SH-SY5Y (cell line): ENCODE results near the gene JAKMIP2.

Experiments
- GATA2 ChIP-seq: IDR thresholded peaks from 2 replicates; pipeline ENCODE4 v1.6.1; 2011; ENCODE audit warnings: mild to moderate bottlenecking, low read depth, low read length
- GATA3 ChIP-seq: IDR thresholded peaks from 2 replicates; pipeline ENCODE4 v1.6.1; 2011; ENCODE audit warnings: low read depth, mild to moderate bottlenecking, low read length, moderate library complexity

The JAKMIP2 gene

GRCh38 chr5:147782110-147783028, at the start of gene JAKMIP2:
JAKMIP2 (minus strand) TSS chr5:147782728; CDS start chr5:147671806, 110,922 bp downstream.
- TF ChIP-seq GATA3 (peak; percentile 64), GATA2 (peak; percentile 80)

- no peak for TF ChIP-seq GATA2
- no peak for TF ChIP-seq GATA3
These were observed 48.9 kb upstream of the JAKMIP2 start, which contains the start of gene SPINK1 for GRCh38 chr5:147831465-147831864. SPINK1 (minus strand) TSS chr5:147831671; CDS start chr5:147831577, 94 bp downstream.

- TF ChIP-seq GATA2 (no peak), GATA3 (no peak)
These were observed 47.5 kb upstream of the JAKMIP2 start for GRCh38 chr5:147830035-147830434.

GRCh38 chr5:147826361-147826760, 43.8 kb upstream of the JAKMIP2 start:
- TF ChIP-seq GATA3 (no peak), GATA2 (no peak)

GRCh38 chr5:147822686-147823491, 40.4 kb upstream of the JAKMIP2 start:
- TF ChIP-seq GATA2 = no peak
- no peak for TF ChIP-seq GATA3

- TF ChIP-seq GATA3 (no peak), GATA2 (no peak)
These were observed 39.2 kb upstream of the JAKMIP2 start for GRCh38 chr5:147821766-147822165.

GRCh38 chr5:147819261-147819770, 36.8 kb upstream of the JAKMIP2 start:
- no peak for TF ChIP-seq GATA3
- TF ChIP-seq GATA2 = no peak

GRCh38 chr5:147818290-147818689, 35.8 kb upstream of the JAKMIP2 start:
- no peak for TF ChIP-seq GATA3
- TF ChIP-seq GATA2 = no peak

GRCh38 chr5:147813696-147814095, 31.2 kb upstream of the JAKMIP2 start:
- TF ChIP-seq GATA2 (no peak), GATA3 (no peak)

- no peak for TF ChIP-seq GATA2
These were observed 27.5 kb upstream of the JAKMIP2 start for GRCh38 chr5:147809830-147810666.

GRCh38 chr5:147805030-147805454, 22.5 kb upstream of the JAKMIP2 start:
- no peak for TF ChIP-seq GATA2
- TF ChIP-seq GATA3 = no peak

- no peak for TF ChIP-seq GATA2
- TF ChIP-seq GATA3 = no peak
These were observed 21.8 kb upstream of the JAKMIP2 start for GRCh38 chr5:147804334-147804733.

GRCh38 chr5:147803926-147804325, 21.4 kb upstream of the JAKMIP2 start:
- no peak for TF ChIP-seq GATA3
- no peak for TF ChIP-seq GATA2
